Measurements from ENCODE around the gene TEX12. TPM values are rescaled to one million over a fixed set of nuclear protein-coding genes. Genes with fewer than 3 reads are reported as not detected.
"Not testable (repeated sequence)": the region's sequence is repeated elsewhere in the genome, so short reads cannot be mapped to it uniquely, and the experiment has no call there.

Gene TEX12
- total RNA-seq, 1 experiment from 2014 or later = not detected

DNA sequence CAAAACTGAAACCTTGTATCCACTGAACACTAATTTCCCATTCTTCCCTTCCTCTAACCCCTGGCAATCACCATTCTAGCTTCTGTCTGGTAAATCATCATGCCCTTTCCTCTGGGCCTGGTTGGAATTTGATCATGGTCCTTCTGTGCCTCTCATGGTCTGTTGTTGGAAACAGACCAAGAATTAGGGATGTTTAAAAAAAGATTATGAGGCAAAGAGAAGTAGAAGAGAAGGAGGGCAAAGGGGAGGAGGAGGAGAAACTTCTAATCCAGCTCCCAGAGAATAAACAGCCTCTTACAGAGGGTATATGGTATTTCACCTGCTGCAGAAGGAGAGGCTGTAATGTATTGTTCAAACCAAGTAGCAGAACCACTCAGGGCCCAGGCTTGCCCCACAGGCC lies 18.7 kb downstream of the TEX12 start:
- Histone ChIP-seq H3K9me2 (replicated peaks; ENCODE audit: insufficient read depth, low read length) (no peaks in the 10 kb centered on the region), H3K9ac (ENCODE audit: low read length) (no peak overlapping the region), H3K27me3 (ENCODE audit: low read length) (no peaks in the 10 kb centered on the region), H3K27ac (ENCODE audit: low read length) (no peak overlapping the region), H3K4me2 (ENCODE audit: low read depth, low read length, poor library complexity, severe bottlenecking) (no peak overlapping the region), H3K4me3 (ENCODE audit: low read length) (no peak overlapping the region), H3K79me2 (ENCODE audit: low read length) (no peaks in the 10 kb centered on the region), H3K4me1 (ENCODE audit: low read length) (no peaks in the 10 kb centered on the region), H4K20me1 (ENCODE audit: insufficient read depth, low read depth, low read length) (no peaks in the 10 kb centered on the region), H2AFZ (ENCODE audit: low read length) (no peak overlapping the region), H3K9me3 (ENCODE audit: low read length) (no peaks in the 10 kb centered on the region), H3K36me3 (ENCODE audit: insufficient read depth, low read length) (no peaks in the 10 kb centered on the region)
- no peak for DNase-seq

DNA sequence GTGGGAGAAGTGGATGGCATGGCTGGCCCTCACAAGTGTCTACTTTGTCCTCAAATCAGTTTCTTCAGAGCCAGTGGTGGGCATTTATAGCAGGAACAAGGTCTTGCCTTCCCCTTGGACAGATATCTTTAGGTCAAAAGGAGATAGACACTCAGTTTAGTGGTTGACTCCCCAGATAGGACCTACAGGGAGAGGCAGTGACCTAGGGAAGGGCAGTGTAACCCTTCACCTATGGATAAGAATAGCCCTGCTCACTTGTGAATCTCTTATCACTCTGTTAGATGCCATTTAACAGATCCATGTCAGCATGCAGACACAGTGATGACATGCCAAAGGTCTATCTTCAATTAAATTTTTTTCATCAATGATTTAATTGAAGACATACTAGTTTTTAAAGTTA lies 19.1 kb downstream of the TEX12 start:
- H3K4me3 ChIP-seq (ENCODE audit: low read length) = no peak overlapping the region
- H3K27ac ChIP-seq (ENCODE audit: low read length) = no peak overlapping the region
- H3K9ac ChIP-seq (ENCODE audit: low read length) = no peak overlapping the region
- H4K20me1 ChIP-seq (ENCODE audit: insufficient read depth, low read depth, low read length) = no peaks in the 10 kb centered on the region
- DNase-seq = no peak
- H2AFZ ChIP-seq (ENCODE audit: low read length) = no peak overlapping the region
- H3K79me2 ChIP-seq (ENCODE audit: low read length) = no peaks in the 10 kb centered on the region
- no peak overlapping the region for H3K4me2 ChIP-seq (ENCODE audit: low read depth, low read length, poor library complexity, severe bottlenecking)
- H3K9me2 ChIP-seq (replicated peaks; ENCODE audit: insufficient read depth, low read length) = no peaks in the 10 kb centered on the region
- no peaks in the 10 kb centered on the region for H3K27me3 ChIP-seq (ENCODE audit: low read length)
- no peaks in the 10 kb centered on the region for H3K9me3 ChIP-seq (ENCODE audit: low read length)
- no peaks in the 10 kb centered on the region for H3K36me3 ChIP-seq (ENCODE audit: insufficient read depth, low read length)
- H3K4me1 ChIP-seq (ENCODE audit: low read length) = no peaks in the 10 kb centered on the region

DNA sequence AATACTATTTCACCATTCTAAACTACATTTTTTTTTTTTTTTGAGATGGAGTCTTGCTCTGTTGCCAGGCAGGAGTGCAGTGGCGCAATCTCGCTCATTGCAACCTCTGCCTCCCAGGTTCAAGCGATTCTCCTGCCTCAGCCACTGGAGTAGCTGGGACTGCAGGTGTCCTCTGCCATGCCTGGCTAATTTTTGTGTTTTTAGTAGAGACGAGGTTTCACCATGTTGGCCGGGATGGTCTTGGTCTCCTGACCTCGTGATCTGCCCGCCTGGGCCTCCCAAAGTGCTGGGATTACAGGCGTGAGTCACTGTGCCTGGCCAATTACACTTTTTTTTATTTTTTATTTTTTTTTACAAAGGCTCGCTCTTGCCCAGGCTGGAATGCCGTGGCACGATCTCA lies 27.9 kb downstream of the TEX12 start:
- not testable (repeated sequence) for H3K9me2 ChIP-seq (replicated peaks; ENCODE audit: insufficient read depth, low read length); H3K9ac ChIP-seq (ENCODE audit: low read length); H3K27me3 ChIP-seq (ENCODE audit: low read length); DNase-seq; H3K9me3 ChIP-seq (ENCODE audit: low read length); H3K4me3 ChIP-seq (ENCODE audit: low read length); H2AFZ ChIP-seq (ENCODE audit: low read length); H3K4me2 ChIP-seq (ENCODE audit: low read depth, low read length, poor library complexity, severe bottlenecking); H3K4me1 ChIP-seq (ENCODE audit: low read length); H3K79me2 ChIP-seq (ENCODE audit: low read length); H3K27ac ChIP-seq (ENCODE audit: low read length); H4K20me1 ChIP-seq (ENCODE audit: insufficient read depth, low read depth, low read length); H3K36me3 ChIP-seq (ENCODE audit: insufficient read depth, low read length)

GRCh38 chr11:112195951-112196351 lies 28.8 kb downstream of the TEX12 start:
- Histone ChIP-seq H3K79me2 (ENCODE audit: low read length) (no peaks in the 10 kb centered on the region), H3K4me2 (ENCODE audit: low read depth, low read length, poor library complexity, severe bottlenecking) (no peak overlapping the region), H3K4me3 (ENCODE audit: low read length) (no peak overlapping the region), H3K27ac (ENCODE audit: low read length) (no peak overlapping the region), H3K9me3 (ENCODE audit: low read length) (no peaks in the 10 kb centered on the region), H3K4me1 (ENCODE audit: low read length) (no peaks in the 10 kb centered on the region), H3K36me3 (ENCODE audit: insufficient read depth, low read length) (no peaks in the 10 kb centered on the region), H2AFZ (ENCODE audit: low read length) (no peak overlapping the region), H4K20me1 (ENCODE audit: insufficient read depth, low read depth, low read length) (no peaks in the 10 kb centered on the region), H3K9ac (ENCODE audit: low read length) (no peak overlapping the region), H3K9me2 (replicated peaks; ENCODE audit: insufficient read depth, low read length) (no peaks in the 10 kb centered on the region), H3K27me3 (ENCODE audit: low read length) (no peaks in the 10 kb centered on the region)
- DNase-seq = no peak

GRCh38 chr11:112196519-112197087 lies 29.4 kb downstream of the TEX12 start:
- no peaks in the 10 kb centered on the region for H3K27me3 ChIP-seq (ENCODE audit: low read length)
- no peak overlapping the region for H3K9ac ChIP-seq (ENCODE audit: low read length)
- no peaks in the 10 kb centered on the region for H3K79me2 ChIP-seq (ENCODE audit: low read length)
- H3K4me2 ChIP-seq (ENCODE audit: low read depth, low read length, poor library complexity, severe bottlenecking) = no peak overlapping the region
- no peak overlapping the region for H3K27ac ChIP-seq (ENCODE audit: low read length)
- no peaks in the 10 kb centered on the region for H3K36me3 ChIP-seq (ENCODE audit: insufficient read depth, low read length)
- H3K9me2 ChIP-seq (replicated peaks; ENCODE audit: insufficient read depth, low read length) = no peaks in the 10 kb centered on the region
- H4K20me1 ChIP-seq (ENCODE audit: insufficient read depth, low read depth, low read length) = no peaks in the 10 kb centered on the region
- H3K9me3 ChIP-seq (ENCODE audit: low read length) = no peaks in the 10 kb centered on the region
- H3K4me1 ChIP-seq (ENCODE audit: low read length) = no peaks in the 10 kb centered on the region
- H2AFZ ChIP-seq (ENCODE audit: low read length) = no peak overlapping the region
- no peak overlapping the region for H3K4me3 ChIP-seq (ENCODE audit: low read length)
- no peak for DNase-seq

GRCh38 chr11:112199101-112199500 lies 31.9 kb downstream of the TEX12 start:
- not testable (repeated sequence) for H3K4me1 ChIP-seq (ENCODE audit: low read length); H3K36me3 ChIP-seq (ENCODE audit: insufficient read depth, low read length); H4K20me1 ChIP-seq (ENCODE audit: insufficient read depth, low read depth, low read length); DNase-seq; H3K27ac ChIP-seq (ENCODE audit: low read length); H3K9me3 ChIP-seq (ENCODE audit: low read length); H3K4me3 ChIP-seq (ENCODE audit: low read length); H3K9ac ChIP-seq (ENCODE audit: low read length); H2AFZ ChIP-seq (ENCODE audit: low read length); H3K27me3 ChIP-seq (ENCODE audit: low read length); H3K9me2 ChIP-seq (replicated peaks; ENCODE audit: insufficient read depth, low read length); H3K4me2 ChIP-seq (ENCODE audit: low read depth, low read length, poor library complexity, severe bottlenecking); H3K79me2 ChIP-seq (ENCODE audit: low read length)

DNA sequence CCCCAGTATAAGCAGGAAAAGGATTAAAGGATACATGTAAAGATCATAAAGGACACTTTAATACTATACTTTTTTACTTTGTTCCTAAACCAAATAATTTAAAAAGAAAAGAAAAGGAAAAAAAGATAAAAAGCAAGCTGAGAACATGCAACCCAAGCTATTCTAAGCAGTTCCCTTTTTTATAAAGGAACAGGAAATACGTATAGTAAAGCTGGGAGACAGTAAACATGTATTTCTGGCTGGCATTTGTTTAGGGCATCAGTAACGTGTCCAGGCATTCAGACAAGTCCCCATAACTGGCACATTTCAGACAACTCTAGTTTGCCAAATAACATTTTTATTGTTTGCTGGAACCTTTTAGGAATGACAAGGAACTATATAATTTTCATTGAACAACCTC lies 33.1 kb downstream of the TEX12 start:
- H3K27me3 ChIP-seq (ENCODE audit: low read length) = no peaks in the 10 kb centered on the region
- no peak overlapping the region for H3K4me2 ChIP-seq (ENCODE audit: low read depth, low read length, poor library complexity, severe bottlenecking)
- DNase-seq = no peak
- no peaks in the 10 kb centered on the region for H3K9me2 ChIP-seq (replicated peaks; ENCODE audit: insufficient read depth, low read length)
- H3K27ac ChIP-seq (ENCODE audit: low read length) = no peak overlapping the region
- H2AFZ ChIP-seq (ENCODE audit: low read length) = no peak overlapping the region
- no peak overlapping the region for H3K9ac ChIP-seq (ENCODE audit: low read length)
- H4K20me1 ChIP-seq (ENCODE audit: insufficient read depth, low read depth, low read length) = no peaks in the 10 kb centered on the region
- H3K36me3 ChIP-seq (ENCODE audit: insufficient read depth, low read length) = no peaks in the 10 kb centered on the region
- H3K4me1 ChIP-seq (ENCODE audit: low read length) = no peaks in the 10 kb centered on the region
- no peaks in the 10 kb centered on the region for H3K79me2 ChIP-seq (ENCODE audit: low read length)
- H3K4me3 ChIP-seq (ENCODE audit: low read length) = no peak overlapping the region
- no peaks in the 10 kb centered on the region for H3K9me3 ChIP-seq (ENCODE audit: low read length)

DNA sequence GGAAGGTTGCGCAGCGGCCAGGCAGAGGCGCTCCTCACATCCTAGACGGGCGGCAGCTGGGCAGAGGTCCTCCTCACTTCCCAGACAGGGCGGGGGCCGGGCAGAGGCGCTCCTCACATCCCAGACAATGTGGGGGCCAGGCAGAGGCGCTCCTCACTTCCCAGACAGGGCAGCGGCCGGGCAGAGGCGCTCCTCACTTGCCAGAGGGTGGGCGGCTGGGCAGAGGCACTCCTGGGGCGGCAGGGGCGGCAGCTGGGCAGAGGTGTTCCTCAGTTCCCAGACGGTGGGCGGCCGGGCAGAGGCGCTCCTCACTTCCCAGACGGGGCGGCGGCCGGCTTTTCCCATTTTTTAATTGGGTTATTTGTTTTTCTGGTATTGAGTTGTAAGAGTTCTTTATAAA lies 38.9 kb downstream of the TEX12 start:
- no peak overlapping the region for H3K4me2 ChIP-seq (ENCODE audit: low read depth, low read length, poor library complexity, severe bottlenecking)
- H3K79me2 ChIP-seq (ENCODE audit: low read length) = no peaks in the 10 kb centered on the region
- no peaks in the 10 kb centered on the region for H3K27me3 ChIP-seq (ENCODE audit: low read length)
- no peak for DNase-seq
- H3K9me2 ChIP-seq (replicated peaks; ENCODE audit: insufficient read depth, low read length) = no peaks in the 10 kb centered on the region
- H3K4me3 ChIP-seq (ENCODE audit: low read length) = no peak overlapping the region
- H3K9me3 ChIP-seq (ENCODE audit: low read length) = no peaks in the 10 kb centered on the region
- no peaks in the 10 kb centered on the region for H4K20me1 ChIP-seq (ENCODE audit: insufficient read depth, low read depth, low read length)
- H3K36me3 ChIP-seq (ENCODE audit: insufficient read depth, low read length) = no peaks in the 10 kb centered on the region
- H3K27ac ChIP-seq (ENCODE audit: low read length) = no peak overlapping the region
- no peaks in the 10 kb centered on the region for H3K4me1 ChIP-seq (ENCODE audit: low read length)
- no peak overlapping the region for H3K9ac ChIP-seq (ENCODE audit: low read length)
- no peak overlapping the region for H2AFZ ChIP-seq (ENCODE audit: low read length)

- Histone ChIP-seq H3K9me3 (ENCODE audit: low read length) (no peaks in the 10 kb centered on the region), H3K27ac (ENCODE audit: low read length) (no peak overlapping the region), H3K9ac (ENCODE audit: low read length) (no peak overlapping the region), H3K79me2 (ENCODE audit: low read length) (no peaks in the 10 kb centered on the region), H3K9me2 (replicated peaks; ENCODE audit: insufficient read depth, low read length) (no peaks in the 10 kb centered on the region), H4K20me1 (ENCODE audit: insufficient read depth, low read depth, low read length) (no peaks in the 10 kb centered on the region), H2AFZ (ENCODE audit: low read length) (no peak overlapping the region), H3K4me3 (ENCODE audit: low read length) (no peak overlapping the region), H3K4me2 (ENCODE audit: low read depth, low read length, poor library complexity, severe bottlenecking) (no peak overlapping the region), H3K36me3 (ENCODE audit: insufficient read depth, low read length) (no peaks in the 10 kb centered on the region), H3K4me1 (ENCODE audit: low read length) (no peaks in the 10 kb centered on the region), H3K27me3 (ENCODE audit: low read length) (no peaks in the 10 kb centered on the region)
- no peak for DNase-seq
Measured at GRCh38 chr11:112210890-112211289, 43.7 kb downstream of the TEX12 start.

All from Karpas-422 (cell line).